ENCODE results near the gene NAA16.
"Not testable (repeated sequence)": the region's sequence is repeated elsewhere in the genome, so short reads cannot be mapped to it uniquely, and the experiment has no call there.

Gene NAA16

GRCh38 chr13:41411522-41411921 is 100.5 kb downstream of the NAA16 start:
- no peak for DNase-seq

- DNase-seq = no peak
These were observed 102.8 kb downstream of the NAA16 start for GRCh38 chr13:41413872-41414271.

GRCh38 chr13:41416276-41416675 is 105.2 kb downstream of the NAA16 start:
- DNase-seq = no peak

- DNase-seq = no peak
These were observed 107.0 kb downstream of the NAA16 start for GRCh38 chr13:41418027-41418426.

GRCh38 chr13:41418731-41419130 is 107.7 kb downstream of the NAA16 start:
- no peak for DNase-seq

- no peak for DNase-seq
These were observed 108.1 kb downstream of the NAA16 start for GRCh38 chr13:41419206-41419605.

GRCh38 chr13:41420146-41420545 is 109.1 kb downstream of the NAA16 start:
- DNase-seq = no peak

- not testable (repeated sequence) for DNase-seq
These were observed 110.3 kb downstream of the NAA16 start for GRCh38 chr13:41421330-41421729.

- DNase-seq = not testable (repeated sequence)
These were observed 110.9 kb downstream of the NAA16 start for GRCh38 chr13:41421983-41422382.

- DNase-seq = not testable (repeated sequence)
These were observed 112.2 kb downstream of the NAA16 start for GRCh38 chr13:41423259-41423658.

- DNase-seq = not testable (repeated sequence)
These were observed 113.6 kb downstream of the NAA16 start for GRCh38 chr13:41424675-41425074.

GRCh38 chr13:41426047-41426446 is 115.0 kb downstream of the NAA16 start:
- DNase-seq = no peak
